H9 (cell line): ENCODE measurements around the gene COL18A1. TPM values are rescaled to one million over a fixed set of nuclear protein-coding genes. Genes with fewer than 3 reads are reported as not detected.

ENCODE experiments used
- DNase-seq: peaks from one replicate; pipeline ENCODE4 v3.0.0-alpha.2; 2017
- H2AFZ ChIP-seq: one replicate; pipeline ENCODE4 v1.6.1; 2013; ENCODE audit warnings: mild to moderate bottlenecking, low read length, control low read depth, moderate library complexity
- H2AK5ac ChIP-seq: 2 replicates; pipeline ENCODE4 v1.6.1; 2013; ENCODE audit warnings: low read length, control low read depth, mixed read lengths; ENCODE audit not compliant: insufficient read length
- H2BK120ac ChIP-seq: one replicate; pipeline ENCODE4 v1.6.1; 2013; ENCODE audit warnings: low read depth, mild to moderate bottlenecking, low read length, control low read depth, inconsistent platforms; ENCODE audit not compliant: poor library complexity, severe bottlenecking
- H2BK12ac ChIP-seq: 2 replicates; pipeline ENCODE4 v1.6.1; 2013; ENCODE audit warnings: low read length, control low read depth, mixed read lengths, low read depth; ENCODE audit not compliant: insufficient read length
- H2BK15ac ChIP-seq: 2 replicates; pipeline ENCODE4 v1.6.1; 2013; ENCODE audit warnings: low read depth, low read length, control low read depth
- H2BK20ac ChIP-seq: one replicate; pipeline ENCODE4 v1.6.1; 2013; ENCODE audit warnings: low read depth, mild to moderate bottlenecking, low read length, control low read depth, inconsistent platforms; ENCODE audit not compliant: poor library complexity, severe bottlenecking
- H2BK5ac ChIP-seq: 2 replicates; pipeline ENCODE4 v1.6.1; 2013; ENCODE audit warnings: low read length, control low read depth, mixed read lengths; ENCODE audit not compliant: insufficient read length
- H3K14ac ChIP-seq: 2 replicates; pipeline ENCODE4 v1.6.1; 2013; ENCODE audit warnings: low read length, control low read depth; ENCODE audit not compliant: insufficient read depth
- H3K18ac ChIP-seq: 2 replicates; pipeline ENCODE4 v1.6.1; 2013; ENCODE audit warnings: low read depth, mild to moderate bottlenecking, mixed read lengths, low read length, control low read depth; ENCODE audit not compliant: insufficient read length
- H3K23ac ChIP-seq: 2 replicates; pipeline ENCODE4 v1.6.1; 2013; ENCODE audit warnings: low read length, control low read depth, mixed read lengths, low read depth; ENCODE audit not compliant: insufficient read length
- H3K23me2 ChIP-seq: 2 replicates; pipeline ENCODE4 v1.6.1; 2013; ENCODE audit warnings: low read depth, mild to moderate bottlenecking, mixed read lengths, low read length, control low read depth; ENCODE audit not compliant: insufficient read length, poor library complexity, severe bottlenecking
- H3K27ac ChIP-seq: 2 replicates; pipeline ENCODE4 v1.5.1; 2013; ENCODE audit warnings: low read length, control low read depth, mixed read lengths, low read depth; ENCODE audit not compliant: insufficient read length
- H3K27me3 ChIP-seq: 2 replicates; pipeline ENCODE4 v1.6.1; 2013; ENCODE audit warnings: low read length, control low read depth, inconsistent platforms; ENCODE audit not compliant: insufficient read depth
- H3K4ac ChIP-seq: 2 replicates; pipeline ENCODE4 v1.6.1; 2013; ENCODE audit warnings: low read depth, mild to moderate bottlenecking, control low read depth, inconsistent platforms, low read length, moderate library complexity
- H3K4me1 ChIP-seq: 2 replicates; pipeline ENCODE4 v1.6.1; 2013; ENCODE audit warnings: low read length, control low read depth, inconsistent platforms; ENCODE audit not compliant: insufficient read depth
- H3K4me2 ChIP-seq: 2 replicates; pipeline ENCODE4 v1.6.1; 2013; ENCODE audit warnings: low read length, control low read depth, mixed read lengths; ENCODE audit not compliant: insufficient read length, insufficient read depth
- H3K56ac ChIP-seq: 2 replicates; pipeline ENCODE4 v1.6.1; 2013; ENCODE audit warnings: low read depth, mild to moderate bottlenecking, mixed read lengths, low read length, control low read depth; ENCODE audit not compliant: insufficient read length
- H3K79me1 ChIP-seq: 2 replicates; pipeline ENCODE4 v1.6.1; 2013; ENCODE audit warnings: low read depth, mild to moderate bottlenecking, moderate library complexity, low read length, control low read depth, inconsistent platforms; ENCODE audit not compliant: insufficient read depth, poor library complexity, severe bottlenecking
- H3K79me2 ChIP-seq: 2 replicates; pipeline ENCODE4 v1.6.1; 2013; ENCODE audit warnings: low read length, control low read depth, inconsistent platforms; ENCODE audit not compliant: insufficient read depth
- H3K9ac ChIP-seq: 2 replicates; pipeline ENCODE4 v1.6.1; 2013; ENCODE audit warnings: low read length, control low read depth, mixed read lengths; ENCODE audit not compliant: insufficient read length; ENCODE audit errors: extremely low read depth
- H3K9me3 ChIP-seq: one replicate; pipeline ENCODE4 v1.6.1; 2013; ENCODE audit warnings: low read depth, low read length, inconsistent platforms; ENCODE audit not compliant: control insufficient read depth
- H3T11ph ChIP-seq: one replicate; pipeline ENCODE4 v1.6.1; 2013; ENCODE audit warnings: mild to moderate bottlenecking, low read length, control low read depth, inconsistent platforms
- H4K20me1 ChIP-seq: one replicate; pipeline ENCODE4 v1.6.1; 2013; ENCODE audit not compliant: control insufficient read depth, insufficient read length, insufficient read depth
- H4K5ac ChIP-seq: 2 replicates; pipeline ENCODE4 v1.6.1; 2013; ENCODE audit warnings: low read depth, mild to moderate bottlenecking, mixed read lengths, low read length, control low read depth; ENCODE audit not compliant: insufficient read length
- H4K8ac ChIP-seq: replicated peaks from 2 replicates; pipeline ENCODE4 v1.6.1; 2013; ENCODE audit warnings: low read length, control low read depth, mixed read lengths, low read depth; ENCODE audit not compliant: insufficient read length
- H4K91ac ChIP-seq: 2 replicates; pipeline ENCODE4 v1.6.1; 2013; ENCODE audit warnings: low read depth, mild to moderate bottlenecking, moderate library complexity, mixed read lengths, low read length, control low read depth; ENCODE audit not compliant: insufficient read length
- H3K27ac Mint-ChIP-seq, 3 experiments: 2 replicates in 2 of 3; 3 replicates in 1 of 3; pipeline ENCODE4 v1.8.0; 2020 to 2021; ENCODE audit warnings: mixed read lengths in 3 of 3, mild to moderate bottlenecking in 1 of 3, moderate library complexity in 1 of 3
- H3K27me3 Mint-ChIP-seq: 2 replicates; pipeline ENCODE4 v1.8.0; 2021; ENCODE audit warnings: low read depth, mild to moderate bottlenecking, moderate library complexity, mixed read lengths
- H3K36me3 Mint-ChIP-seq, 3 experiments: 2 replicates in 2 of 3; 3 replicates in 1 of 3; pipeline ENCODE4 v1.8.0; 2020 to 2021; ENCODE audit warnings: low read depth in 3 of 3, mixed read lengths in 3 of 3; ENCODE audit not compliant: insufficient read depth in 1 of 3
- H3K4me1 Mint-ChIP-seq, 2 experiments: 2 replicates each; pipeline ENCODE4 v1.8.0; 2020; ENCODE audit warnings: mixed read lengths in 2 of 2
- H3K4me3 Mint-ChIP-seq, 2 experiments: 2 replicates in 1 of 2; 3 replicates in 1 of 2; pipeline ENCODE4 v1.8.0; 2020 to 2021; ENCODE audit warnings: mild to moderate bottlenecking in 2 of 2, mixed read lengths in 2 of 2, moderate library complexity in 1 of 2
- H3K9me3 Mint-ChIP-seq, 2 experiments: 2 replicates in 1 of 2; 3 replicates in 1 of 2; pipeline ENCODE4 v1.8.0; 2020; ENCODE audit warnings: mild to moderate bottlenecking in 2 of 2, mixed read lengths in 2 of 2, moderate library complexity in 1 of 2
- CTCF ChIP-seq: fragments of 200-600 bp; sonication (generic); conservative IDR thresholded peaks from 3 replicates; pipeline ENCODE4 v1.8.0; 2021; ENCODE audit warnings: antibody characterized with exemption, mild to moderate bottlenecking
- WGBS: extraction: QIAGEN DNeasy Blood & Tissue Kit; methylation state at CpG from one replicate; pipeline ENCODE4 v1.1.7; 2013; ENCODE audit warnings: missing lambda C conversion rate, low lambda C conversion rate, mixed read lengths; ENCODE audit not compliant: insufficient read length; ENCODE audit errors: extremely low coverage; 5-methylcytosine and 5-hydroxymethylcytosine counted together
- total RNA-seq: library from RNA; stranded (reverse); gene quantifications from 2 replicates; pipeline ENCODE4 v1.2.1, GENCODE V29; 2021

The COL18A1 gene
- total RNA-seq, 1 experiment from 2014 or later = 232 TPM

GRCh38 chr21:45487891-45488600 is 83.1 kb downstream of the COL18A1 start:
- Mint-ChIP-seq H3K27ac (peak overlapping the region in 2 of 3 experiments; percentile 55 to 80; a peak in 3 of 7 replicates), H3K4me3 (no peak overlapping the region)
- H3K27ac ChIP-seq = no peak overlapping the region

More at GRCh38 chr21:45487891-45488600, 83.1 kb downstream of the COL18A1 start:
- TF ChIP-seq CTCF = no peak
- Histone ChIP-seq H2AK5ac (no peak overlapping the region), H2BK15ac (no peak overlapping the region), H4K8ac (no peak overlapping the region), H2BK20ac (no peak overlapping the region), H2BK120ac (no peak overlapping the region), H4K91ac (no peak overlapping the region), H3T11ph (no peak overlapping the region), H4K5ac (no peak overlapping the region), H2BK5ac (no peak overlapping the region), H3K4ac (no peak overlapping the region), H3K18ac (no peak overlapping the region), H4K20me1 (no peaks in the 10 kb centered on the region), H3K14ac (no peak overlapping the region; the same call in 1 of the 2 replicates), H3K9ac (no peak overlapping the region), H3K27me3 (no peaks in the 10 kb centered on the region), H3K79me1 (no peaks in the 10 kb centered on the region), H3K9me3 (no peaks in the 10 kb centered on the region), H3K4me1 (no peaks in the 10 kb centered on the region), H3K23me2 (no peaks in the 10 kb centered on the region), H2AFZ (no peak overlapping the region), H2BK12ac (no peak overlapping the region), H3K56ac (no peak overlapping the region), H3K23ac (no peak overlapping the region), H3K4me2 (no peak overlapping the region), H3K79me2 (no peaks in the 10 kb centered on the region)
- H3K36me3 Mint-ChIP-seq = peaks cover 21 to 51% (median 38%) of the 10 kb centered on the region in 3 experiments
- no CpG with 5 or more reads among the region's 18 CpGs for WGBS
- H3K4me1 Mint-ChIP-seq = peaks cover 14 to 18% of the 10 kb centered on the region in 2 experiments
- H3K9me3 Mint-ChIP-seq = peaks cover 0 to 2% of the 10 kb centered on the region in 2 experiments; a peak in 1 of 5 replicates
- DNase-seq = no peak
- no peaks in the 10 kb centered on the region for H3K27me3 Mint-ChIP-seq
